Upper lobe of right lung (tissue), 1 donor: ENCODE measurements around the gene MORC1. TPM values are rescaled to one million over a fixed set of nuclear protein-coding genes. Genes with fewer than 3 reads are reported as not detected.

Source experiments
- ATAC-seq: fragments of 200-7000 bp; cut with Tn5 transposase; one replicate; pipeline ENCODE4 v1.9.1; 2020; ENCODE audit warnings: mild to moderate bottlenecking, moderate library complexity
- DNase-seq: peaks from one replicate; pipeline ENCODE4 v3.0.0-alpha.2; 2020
- H3K27ac ChIP-seq: fragments of 200-600 bp; one replicate; pipeline ENCODE4 v1.8.0; 2022
- H3K27me3 ChIP-seq: fragments of 200-600 bp; one replicate; pipeline ENCODE4 v1.8.0; 2022; ENCODE audit warnings: mild to moderate bottlenecking
- H3K36me3 ChIP-seq: fragments of 200-600 bp; one replicate; pipeline ENCODE4 v1.8.0; 2022
- H3K4me1 ChIP-seq: fragments of 200-600 bp; one replicate; pipeline ENCODE4 v1.8.0; 2022
- H3K4me3 ChIP-seq: fragments of 200-600 bp; one replicate; pipeline ENCODE4 v1.8.0; 2022; ENCODE audit warnings: mild to moderate bottlenecking
- H3K9me3 ChIP-seq: fragments of 200-600 bp; one replicate; pipeline ENCODE4 v1.8.0; 2022
- intact Hi-C: fragments of 100-400 bp; cut with DNase I; formaldehyde crosslinking; loops from one replicate; pipeline ENCODE4 v1.11.0; 2022
- total RNA-seq: library from RNA; stranded (reverse); fragmentation: NEBNext Ultra II Directional; extraction: Animal tissue kit (Norgen Biotek cat#: 25700); gene quantifications from one replicate; pipeline ENCODE4 v1.2.1, GENCODE V29; 2021
- TF ChIP-seq, protein P1 (sequence below): fragments of 200-600 bp; IDR thresholded peaks from one replicate; pipeline ENCODE4 v1.8.0; 2022; ENCODE audit warnings: antibody characterized with exemption
- donor health status: DM: no; HTN: yes; CAD: no; lungs with severe emphysema.

The MORC1 gene
- total RNA-seq, 1 donor from 2014 or later = not detected

DNA sequence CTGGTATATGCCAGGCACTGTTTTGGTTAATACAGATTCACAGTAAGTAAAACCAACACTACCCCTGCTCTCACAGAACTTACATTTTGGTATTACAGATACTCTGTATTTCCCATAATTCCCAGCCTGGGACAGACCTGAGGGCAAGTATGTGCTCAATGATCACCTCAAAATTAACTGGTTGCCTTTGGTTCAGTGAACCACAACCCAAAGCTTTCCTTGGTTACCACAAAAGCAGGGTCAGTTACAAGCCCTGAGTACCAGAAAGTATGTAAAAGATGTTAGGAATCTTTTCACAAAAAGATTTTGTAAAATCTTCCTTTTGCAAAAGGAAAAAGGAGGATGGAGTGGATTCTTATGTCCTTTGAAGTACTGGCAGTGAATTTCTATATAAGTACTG is 92.0 kb downstream of the MORC1 start:
- Histone ChIP-seq H3K4me3 (no peak overlapping the region), H3K9me3 (no peaks in the 10 kb centered on the region), H3K27me3 (no peaks in the 10 kb centered on the region), H3K4me1 (no peaks in the 10 kb centered on the region), H3K27ac (no peak overlapping the region), H3K36me3 (no peaks in the 10 kb centered on the region)
- no peak for ATAC-seq
- no peak for DNase-seq
- intact Hi-C loops = no loop called here
- TF ChIP-seq, protein P1, sequence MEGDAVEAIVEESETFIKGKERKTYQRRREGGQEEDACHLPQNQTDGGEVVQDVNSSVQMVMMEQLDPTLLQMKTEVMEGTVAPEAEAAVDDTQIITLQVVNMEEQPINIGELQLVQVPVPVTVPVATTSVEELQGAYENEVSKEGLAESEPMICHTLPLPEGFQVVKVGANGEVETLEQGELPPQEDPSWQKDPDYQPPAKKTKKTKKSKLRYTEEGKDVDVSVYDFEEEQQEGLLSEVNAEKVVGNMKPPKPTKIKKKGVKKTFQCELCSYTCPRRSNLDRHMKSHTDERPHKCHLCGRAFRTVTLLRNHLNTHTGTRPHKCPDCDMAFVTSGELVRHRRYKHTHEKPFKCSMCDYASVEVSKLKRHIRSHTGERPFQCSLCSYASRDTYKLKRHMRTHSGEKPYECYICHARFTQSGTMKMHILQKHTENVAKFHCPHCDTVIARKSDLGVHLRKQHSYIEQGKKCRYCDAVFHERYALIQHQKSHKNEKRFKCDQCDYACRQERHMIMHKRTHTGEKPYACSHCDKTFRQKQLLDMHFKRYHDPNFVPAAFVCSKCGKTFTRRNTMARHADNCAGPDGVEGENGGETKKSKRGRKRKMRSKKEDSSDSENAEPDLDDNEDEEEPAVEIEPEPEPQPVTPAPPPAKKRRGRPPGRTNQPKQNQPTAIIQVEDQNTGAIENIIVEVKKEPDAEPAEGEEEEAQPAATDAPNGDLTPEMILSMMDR = no peak

DNA sequence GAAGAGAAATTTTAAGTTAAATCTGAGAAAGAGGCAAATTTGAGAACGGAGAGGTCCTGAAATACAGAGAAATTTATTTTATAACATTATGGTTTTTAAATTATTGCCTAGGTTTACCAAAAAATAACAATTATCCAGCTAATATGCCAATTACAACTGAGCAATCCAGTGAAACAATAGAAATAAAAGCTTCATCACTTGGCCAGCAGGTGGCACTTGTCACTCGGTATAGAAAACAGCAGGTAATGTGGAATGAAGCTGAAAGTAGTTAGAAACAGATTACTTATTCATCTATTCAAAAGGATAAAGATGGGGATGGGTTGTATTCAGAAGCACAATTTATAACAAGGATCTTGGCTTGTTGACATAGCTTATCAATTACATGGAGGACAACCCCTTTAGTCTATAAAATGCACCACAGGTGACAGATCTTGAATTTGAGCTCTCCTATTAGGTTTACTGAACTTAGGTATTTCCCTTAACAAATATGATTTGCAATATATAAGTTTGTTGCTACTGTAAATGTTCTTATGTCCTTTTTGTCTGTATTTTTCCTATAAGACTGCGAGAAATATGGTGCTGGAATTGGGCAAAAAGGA is 94.2 kb downstream of the MORC1 start:
- Histone ChIP-seq H3K27ac (no peak overlapping the region), H3K4me3 (no peak overlapping the region), H3K36me3 (no peaks in the 10 kb centered on the region), H3K27me3 (no peaks in the 10 kb centered on the region), H3K9me3 (no peaks in the 10 kb centered on the region), H3K4me1 (no peaks in the 10 kb centered on the region)
- intact Hi-C loops = no loop called here
- ATAC-seq (peak; percentile 55), DNase-seq (no peak)
- TF ChIP-seq, protein P1 = peak; percentile 78

DNA sequence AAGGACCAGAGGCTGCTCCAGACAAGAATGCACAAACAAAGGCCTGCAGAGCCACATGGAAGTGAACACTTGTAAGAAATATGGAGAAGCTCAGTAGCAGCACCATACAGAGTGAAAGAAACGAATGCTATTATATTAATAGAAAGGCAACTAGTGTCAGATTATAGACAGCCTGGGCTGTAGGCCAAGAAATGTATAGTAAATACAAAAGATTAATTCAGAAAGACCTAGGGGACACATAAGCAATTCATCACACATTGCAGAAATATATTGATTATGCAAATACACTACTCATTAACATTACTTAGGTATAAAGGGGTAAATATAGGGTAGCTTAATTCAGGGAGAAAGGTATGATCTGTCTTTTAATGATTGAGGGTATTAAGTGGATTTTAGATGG is 94.8 kb downstream of the MORC1 start:
- intact Hi-C loops = no loop called here
- no peaks in the 10 kb centered on the region for H3K36me3 ChIP-seq
- DNase-seq = no peak
- H3K9me3 ChIP-seq = no peaks in the 10 kb centered on the region
- no peaks in the 10 kb centered on the region for H3K27me3 ChIP-seq
- no peak for ATAC-seq
- no peak overlapping the region for H3K4me3 ChIP-seq
- no peak overlapping the region for H3K27ac ChIP-seq
- no peaks in the 10 kb centered on the region for H3K4me1 ChIP-seq
- TF ChIP-seq, protein P1 = no peak

DNA sequence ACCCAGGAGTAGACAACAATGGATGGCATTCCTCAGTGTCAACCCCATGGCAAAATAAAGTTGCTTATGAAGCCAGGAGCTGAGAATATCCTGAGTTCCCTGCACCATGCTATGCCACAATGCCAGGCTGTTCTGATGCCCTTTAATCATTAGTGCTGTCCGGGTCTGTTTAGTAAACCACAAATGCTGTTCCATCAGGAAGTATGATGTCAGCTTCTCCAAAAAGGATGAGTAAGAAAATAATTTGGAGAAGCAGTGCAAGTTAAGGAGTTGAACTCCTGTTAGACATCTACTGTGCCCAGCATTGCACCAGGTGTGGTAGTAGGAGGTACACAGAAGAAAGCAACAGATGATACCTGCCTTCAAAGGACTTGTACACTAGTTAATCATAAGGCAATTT is 96.4 kb downstream of the MORC1 start:
- Histone ChIP-seq H3K27me3 (peaks cover 5% of the 10 kb centered on the region), H3K36me3 (no peaks in the 10 kb centered on the region), H3K27ac (no peak overlapping the region), H3K4me1 (no peaks in the 10 kb centered on the region), H3K9me3 (no peaks in the 10 kb centered on the region), H3K4me3 (no peak overlapping the region)
- intact Hi-C loops = no loop called here
- no peak for ATAC-seq
- TF ChIP-seq, protein P1 = no peak
- DNase-seq = no peak

DNA sequence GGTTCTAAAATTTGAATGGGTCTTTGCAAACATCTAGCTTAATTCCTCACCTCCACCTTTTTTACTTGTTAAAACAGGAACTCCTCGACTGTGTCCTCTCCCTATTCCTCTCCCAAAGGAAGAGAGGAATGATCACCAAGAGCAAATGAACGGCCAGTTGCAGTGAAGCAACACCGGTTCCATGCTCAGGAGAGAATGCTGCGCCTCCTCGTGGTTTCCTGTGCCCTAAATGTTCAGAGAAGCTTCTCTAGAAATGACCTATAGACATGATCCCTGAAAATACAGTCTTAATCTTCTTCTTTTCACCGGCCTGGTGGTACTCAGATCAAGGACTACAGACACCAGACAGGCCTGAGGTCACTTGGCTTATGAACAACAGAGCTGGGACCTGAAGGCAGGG is 99.1 kb downstream of the MORC1 start:
- ATAC-seq = no peak
- intact Hi-C loops = no loop called here

More for the DNA sequence above, 99.1 kb downstream of the MORC1 start:
- Histone ChIP-seq H3K27ac (no peak overlapping the region), H3K4me1 (no peaks in the 10 kb centered on the region), H3K9me3 (no peaks in the 10 kb centered on the region), H3K4me3 (no peak overlapping the region), H3K36me3 (no peaks in the 10 kb centered on the region), H3K27me3 (peaks cover 8% of the 10 kb centered on the region)
- DNase-seq = no peak
- TF ChIP-seq, protein P1 = no peak
